Parathyroid adenoma (tissue), 2 donors: ENCODE measurements around the gene VPS37C.

Experiments
- H2AFZ ChIP-seq: fragments of 300-600 bp; sonication (generic); one replicate; pipeline ENCODE4 v1.7.0; 2017; ENCODE audit warnings: antibody characterized with exemption, mild to moderate bottlenecking
- H3K27ac ChIP-seq: fragments of 300-600 bp; sonication (generic); one replicate; pipeline ENCODE4 v1.7.0; 2017
- H3K27me3 ChIP-seq: fragments of 300-600 bp; sonication (generic); one replicate; pipeline ENCODE4 v1.7.0; 2017; ENCODE audit warnings: low read length; ENCODE audit not compliant: control insufficient read depth, insufficient read depth
- H3K36me3 ChIP-seq: fragments of 300-600 bp; sonication (generic); one replicate; pipeline ENCODE4 v1.7.0; 2017; ENCODE audit warnings: low read length; ENCODE audit not compliant: control insufficient read depth, insufficient read depth
- H3K4me1 ChIP-seq: fragments of 300-600 bp; sonication (generic); one replicate; pipeline ENCODE4 v1.7.0; 2017; ENCODE audit warnings: control low read depth
- H3K4me2 ChIP-seq: fragments of 300-600 bp; sonication (generic); one replicate; pipeline ENCODE4 v1.7.0; 2017; ENCODE audit warnings: low read length
- H3K4me3 ChIP-seq: fragments of 300-600 bp; sonication (generic); one replicate; pipeline ENCODE4 v1.7.0; 2017; ENCODE audit warnings: low read depth, low read length
- H3K79me2 ChIP-seq: fragments of 300-600 bp; sonication (generic); one replicate; pipeline ENCODE4 v1.7.0; 2017; ENCODE audit warnings: control low read depth
- H3K9ac ChIP-seq: fragments of 300-600 bp; sonication (generic); one replicate; pipeline ENCODE4 v1.7.0; 2017; ENCODE audit warnings: mild to moderate bottlenecking
- H3K9me3 ChIP-seq: fragments of 300-600 bp; sonication (generic); one replicate; pipeline ENCODE4 v1.7.0; 2017; ENCODE audit warnings: low read length; ENCODE audit not compliant: control insufficient read depth
- TF ChIP-seq, protein P1 (sequence below): fragments of 300-600 bp; sonication (generic); IDR thresholded peaks from one replicate; pipeline ENCODE4 v1.7.0; 2017; ENCODE audit warnings: antibody characterized with exemption, mild to moderate bottlenecking
- donor health status: primary hyperparathyroidism.

VPS37C gene

DNA sequence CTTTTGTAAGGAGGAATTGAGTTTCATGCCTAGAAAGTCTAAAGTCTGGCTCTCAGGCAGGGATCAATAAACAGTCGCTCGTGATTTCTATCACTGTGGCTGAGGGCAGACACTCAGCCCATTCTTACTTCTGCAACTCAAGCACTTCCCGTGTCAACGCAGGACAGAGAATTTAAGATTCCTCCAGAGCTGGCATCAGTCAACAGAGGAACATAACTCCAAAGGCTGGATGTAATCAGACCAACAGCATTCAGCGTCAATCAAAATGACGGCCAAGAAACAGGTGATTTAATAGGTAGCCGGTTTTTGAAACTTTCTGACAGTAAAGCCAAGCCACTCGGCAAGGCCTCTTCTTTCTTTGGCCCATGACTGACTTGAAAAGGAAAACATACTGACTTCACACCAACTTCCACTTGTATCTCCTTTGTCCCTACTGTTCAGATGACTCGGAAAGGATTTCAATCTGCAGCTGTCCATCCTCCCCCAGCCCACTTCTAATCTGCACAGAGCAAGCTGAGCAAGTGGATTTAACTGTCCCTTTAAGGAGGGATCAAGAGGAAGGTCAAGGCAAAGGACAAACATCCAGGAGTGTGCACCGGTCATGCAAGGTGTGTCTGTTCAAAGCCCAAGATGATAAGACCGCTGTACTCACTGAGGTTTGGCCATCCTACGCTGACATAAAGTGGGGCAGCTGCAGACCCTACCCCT lies 9.5 kb downstream of the VPS37C start:
- peak overlapping the region; percentile 57 for H3K27ac ChIP-seq

DNA sequence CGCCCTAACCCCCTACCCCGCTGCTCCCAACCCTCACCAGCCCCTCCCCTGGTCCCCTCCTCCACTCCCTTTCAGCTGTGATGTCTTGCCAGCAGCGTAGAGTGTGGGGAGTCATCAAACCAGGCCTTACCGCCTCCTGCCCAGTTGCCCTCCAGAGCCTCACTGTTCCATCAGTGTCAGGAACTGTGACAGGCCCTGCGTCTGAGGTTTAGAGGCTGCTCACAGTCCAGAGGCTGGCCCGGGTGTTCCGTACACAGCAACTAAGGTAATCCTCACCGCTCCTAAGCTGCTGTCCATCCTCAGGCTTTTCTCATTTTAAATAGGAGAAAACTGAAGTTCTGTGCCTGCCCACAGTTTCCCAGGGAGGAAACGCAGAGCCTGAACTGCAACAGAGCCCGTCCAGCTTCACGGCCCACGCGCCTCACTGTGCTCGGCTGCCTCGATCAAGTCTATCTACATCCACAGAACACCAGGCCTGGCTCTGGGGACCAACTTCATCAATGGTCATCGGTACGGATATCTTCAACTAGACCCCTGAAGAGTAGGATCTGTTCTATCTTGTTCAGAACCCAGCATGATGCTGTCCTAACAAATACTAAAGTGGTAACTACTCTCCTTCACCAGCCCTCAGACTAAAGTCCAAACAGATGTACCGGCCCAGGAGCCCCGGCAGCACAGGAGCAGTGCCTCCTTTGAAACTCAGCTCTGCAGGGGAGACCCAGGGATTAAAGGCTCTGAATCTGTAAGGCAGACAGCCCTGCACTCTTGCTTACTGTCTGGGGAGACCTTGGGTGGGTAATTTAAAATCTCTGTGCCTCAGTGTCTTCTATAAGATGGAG lies 10.3 kb downstream of the VPS37C start:
- H2AFZ ChIP-seq = peak overlapping the region; percentile 60
- H3K79me2 ChIP-seq = peaks cover 11% of the 10 kb centered on the region
- no peaks in the 10 kb centered on the region for H3K36me3 ChIP-seq
- TF ChIP-seq, protein P1, sequence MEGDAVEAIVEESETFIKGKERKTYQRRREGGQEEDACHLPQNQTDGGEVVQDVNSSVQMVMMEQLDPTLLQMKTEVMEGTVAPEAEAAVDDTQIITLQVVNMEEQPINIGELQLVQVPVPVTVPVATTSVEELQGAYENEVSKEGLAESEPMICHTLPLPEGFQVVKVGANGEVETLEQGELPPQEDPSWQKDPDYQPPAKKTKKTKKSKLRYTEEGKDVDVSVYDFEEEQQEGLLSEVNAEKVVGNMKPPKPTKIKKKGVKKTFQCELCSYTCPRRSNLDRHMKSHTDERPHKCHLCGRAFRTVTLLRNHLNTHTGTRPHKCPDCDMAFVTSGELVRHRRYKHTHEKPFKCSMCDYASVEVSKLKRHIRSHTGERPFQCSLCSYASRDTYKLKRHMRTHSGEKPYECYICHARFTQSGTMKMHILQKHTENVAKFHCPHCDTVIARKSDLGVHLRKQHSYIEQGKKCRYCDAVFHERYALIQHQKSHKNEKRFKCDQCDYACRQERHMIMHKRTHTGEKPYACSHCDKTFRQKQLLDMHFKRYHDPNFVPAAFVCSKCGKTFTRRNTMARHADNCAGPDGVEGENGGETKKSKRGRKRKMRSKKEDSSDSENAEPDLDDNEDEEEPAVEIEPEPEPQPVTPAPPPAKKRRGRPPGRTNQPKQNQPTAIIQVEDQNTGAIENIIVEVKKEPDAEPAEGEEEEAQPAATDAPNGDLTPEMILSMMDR = no peak
- no peak overlapping the region for H3K9ac ChIP-seq
- H3K4me2 ChIP-seq = no peak overlapping the region
- H3K27me3 ChIP-seq = no peaks in the 10 kb centered on the region
- no peak overlapping the region for H3K4me3 ChIP-seq
- no peaks in the 10 kb centered on the region for H3K9me3 ChIP-seq
- H3K4me1 ChIP-seq = peaks cover 21% of the 10 kb centered on the region
- peak overlapping the region; percentile 57 for H3K27ac ChIP-seq

More for the DNA sequence above, 9.5 kb downstream of the VPS37C start:
- Histone ChIP-seq H3K4me2 (no peak overlapping the region), H3K9me3 (no peaks in the 10 kb centered on the region), H3K36me3 (no peaks in the 10 kb centered on the region), H3K4me3 (no peak overlapping the region), H3K79me2 (peaks cover 13% of the 10 kb centered on the region), H3K4me1 (peaks cover 20% of the 10 kb centered on the region), H2AFZ (peak overlapping the region; percentile 60), H3K27me3 (no peaks in the 10 kb centered on the region), H3K9ac (no peak overlapping the region)
- TF ChIP-seq, protein P1 = no peak

GRCh38 chr11:61149624-61150615 lies 11.3 kb downstream of the VPS37C start:
- peak overlapping the region; percentile 31 for H3K4me2 ChIP-seq
- TF ChIP-seq, protein P1 = no peak
- H3K4me3 ChIP-seq = no peak overlapping the region
- no peak overlapping the region for H3K27ac ChIP-seq
- H3K9me3 ChIP-seq = no peaks in the 10 kb centered on the region
- peaks cover 16% of the 10 kb centered on the region for H3K79me2 ChIP-seq
- peaks cover 21% of the 10 kb centered on the region for H3K4me1 ChIP-seq
- H3K36me3 ChIP-seq = no peaks in the 10 kb centered on the region
- no peak overlapping the region for H2AFZ ChIP-seq
- H3K27me3 ChIP-seq = no peaks in the 10 kb centered on the region
- no peak overlapping the region for H3K9ac ChIP-seq

DNA sequence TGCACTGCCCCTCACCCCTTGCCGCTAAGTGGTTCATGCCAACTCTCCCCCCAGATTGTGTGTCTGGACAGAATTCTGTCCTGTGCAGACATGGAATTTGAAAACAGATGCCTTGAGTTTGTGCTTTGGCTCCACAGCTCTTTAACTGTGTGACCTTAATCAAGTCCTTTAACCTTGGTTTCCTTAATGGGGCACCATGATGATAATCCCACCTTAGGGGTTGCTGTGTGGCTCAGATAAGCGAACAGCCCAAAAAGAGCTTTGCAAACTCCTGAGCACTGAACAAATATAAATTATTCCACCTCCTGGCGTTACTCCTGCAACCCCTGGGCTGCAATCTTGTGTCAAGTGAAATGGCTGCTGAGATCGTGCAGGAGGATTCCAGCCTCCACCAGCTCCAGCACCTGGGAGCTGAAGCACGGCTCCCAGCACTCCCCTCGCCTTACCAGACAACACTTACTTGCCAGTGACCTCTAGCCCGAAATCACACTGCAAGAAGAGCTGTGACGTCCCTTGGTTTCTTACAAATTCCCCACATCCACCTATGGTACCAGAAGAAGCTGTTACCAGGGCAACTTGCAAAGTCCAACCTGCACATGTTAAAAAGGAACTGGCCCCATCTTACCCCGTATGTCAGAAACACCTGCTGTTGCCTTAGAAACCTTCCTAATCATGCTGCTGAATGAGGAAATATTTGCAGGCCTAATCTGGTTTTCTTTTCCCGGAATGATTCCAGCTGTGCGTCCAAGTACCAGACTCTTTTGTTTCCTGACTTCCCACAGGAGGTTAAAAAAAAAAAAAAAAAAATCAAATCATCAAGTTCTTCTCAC lies 13.2 kb downstream of the VPS37C start:
- Histone ChIP-seq H3K4me1 (peaks cover 21% of the 10 kb centered on the region), H3K4me3 (no peak overlapping the region), H3K27ac (no peak overlapping the region), H3K27me3 (no peaks in the 10 kb centered on the region), H2AFZ (no peak overlapping the region), H3K4me2 (no peak overlapping the region), H3K9ac (no peak overlapping the region), H3K79me2 (peaks cover 21% of the 10 kb centered on the region), H3K9me3 (no peaks in the 10 kb centered on the region), H3K36me3 (no peaks in the 10 kb centered on the region)
- TF ChIP-seq, protein P1 = no peak
